GM18519 (cell line): ENCODE measurements around the gene EBF3.

Experiments
- ATAC-seq: cut with Tn5 transposase; IDR thresholded peaks from one replicate; pipeline ENCODE4 v1.9.1; 2021; ENCODE audit warnings: mild to moderate bottlenecking, moderate library complexity; ENCODE audit not compliant: unreplicated experiment, low FRiP score

Gene EBF3

GRCh38 chr10:129959544-129960480, 4.3 kb downstream of the EBF3 start:
- no peak for ATAC-seq

- ATAC-seq: no peak
Observed at GRCh38 chr10:129958629-129959543, 5.2 kb downstream of the EBF3 start.

- ATAC-seq: no peak
Observed at GRCh38 chr10:129958148-129958628, 5.9 kb downstream of the EBF3 start.

- ATAC-seq: no peak
Observed at GRCh38 chr10:129956876-129957673, 7.0 kb downstream of the EBF3 start.

- no peak for ATAC-seq
Observed at GRCh38 chr10:129956286-129956670, 7.8 kb downstream of the EBF3 start.

GRCh38 chr10:129955601-129956285, 8.3 kb downstream of the EBF3 start:
- no peak for ATAC-seq

GRCh38 chr10:129954492-129955315, 9.4 kb downstream of the EBF3 start:
- no peak for ATAC-seq

GRCh38 chr10:129953119-129954051, 10.7 kb downstream of the EBF3 start:
- ATAC-seq: no peak

- no peak for ATAC-seq
Observed at GRCh38 chr10:129952378-129953118, 11.5 kb downstream of the EBF3 start.

- no peak for ATAC-seq
Observed at GRCh38 chr10:129951970-129952265, 12.2 kb downstream of the EBF3 start.

GRCh38 chr10:129951101-129951969, 12.7 kb downstream of the EBF3 start:
- ATAC-seq: no peak

- no peak for ATAC-seq
Observed at GRCh38 chr10:129950676-129951075, 13.4 kb downstream of the EBF3 start.

- no peak for ATAC-seq
Observed at GRCh38 chr10:129949891-129950291, 14.2 kb downstream of the EBF3 start.

GRCh38 chr10:129949411-129949810, 14.7 kb downstream of the EBF3 start:
- no peak for ATAC-seq

- ATAC-seq: no peak
Observed at GRCh38 chr10:129946859-129947258, 17.2 kb downstream of the EBF3 start.

GRCh38 chr10:129945941-129946760, 17.9 kb downstream of the EBF3 start:
- ATAC-seq: no peak
